CD4-positive, alpha-beta T cell treated with Interleukin-17A for 1 hour (primary cell): ENCODE measurements around the gene AZGP1.
"Not testable (repeated sequence)": the region's sequence is repeated elsewhere in the genome, so short reads cannot be mapped to it uniquely, and the experiment has no call there.

Experiments
- DNase-seq: peaks from one replicate; pipeline ENCODE4 v3.0.0-alpha.2; 2020

The AZGP1 gene

GRCh38 chr7:99975782-99976521 lies at the start of gene AZGP1:
Gene AZGP1 (minus strand): TSS chr7:99976031. CDS start chr7:99976020, 11 bp downstream.
- DNase-seq = no peak

DNA sequence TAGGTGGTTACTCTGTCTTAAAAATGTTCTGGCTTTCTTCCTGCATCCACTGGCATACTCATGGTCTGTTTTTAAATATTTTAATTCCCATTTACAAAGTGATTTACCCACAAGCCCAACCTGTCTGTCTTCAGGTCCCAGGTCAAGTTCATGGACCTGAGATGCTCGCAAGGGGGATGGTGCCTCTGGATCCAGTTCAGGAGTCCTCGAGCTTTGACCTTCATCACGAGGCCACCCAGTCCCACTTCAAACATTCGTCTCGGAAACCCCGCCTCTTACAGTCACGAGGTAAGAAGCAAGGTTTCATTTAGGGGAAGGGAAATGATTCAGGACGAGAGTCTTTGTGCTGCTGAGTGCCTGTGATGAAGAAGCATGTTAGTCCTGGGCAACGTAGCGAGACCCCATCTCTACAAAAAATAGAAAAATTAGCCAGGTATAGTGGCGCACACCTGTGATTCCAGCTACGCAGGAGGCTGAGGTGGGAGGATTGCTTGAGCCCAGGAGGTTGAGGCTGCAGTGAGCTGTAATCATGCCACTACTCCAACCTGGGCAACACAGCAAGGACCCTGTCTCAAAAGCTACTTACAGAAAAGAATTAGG lies 48.3 kb upstream of the AZGP1 start:
- no peak for DNase-seq

- DNase-seq = no peak
Measured at GRCh38 chr7:100023526-100023925, 47.7 kb upstream of the AZGP1 start.

DNA sequence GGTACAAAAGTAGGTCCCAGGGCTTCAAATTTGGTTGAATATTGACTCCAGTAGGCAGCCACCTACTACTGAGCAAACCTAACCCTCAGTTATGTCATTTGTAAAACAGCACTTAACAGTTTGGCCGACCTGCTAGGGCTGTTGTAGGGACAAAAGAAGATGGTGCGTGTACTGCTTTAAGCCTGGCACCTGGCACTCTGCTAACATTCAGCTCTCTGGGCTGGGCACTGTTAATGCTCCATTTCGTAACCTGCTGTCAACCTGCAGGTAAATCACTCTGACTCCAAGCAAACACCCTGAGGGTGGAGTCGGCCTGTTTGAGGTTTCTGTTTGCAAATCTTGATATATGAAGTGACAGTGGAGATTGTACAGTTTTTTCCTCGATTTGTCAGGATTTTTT lies 46.8 kb upstream of the AZGP1 start:
- no peak for DNase-seq

DNA sequence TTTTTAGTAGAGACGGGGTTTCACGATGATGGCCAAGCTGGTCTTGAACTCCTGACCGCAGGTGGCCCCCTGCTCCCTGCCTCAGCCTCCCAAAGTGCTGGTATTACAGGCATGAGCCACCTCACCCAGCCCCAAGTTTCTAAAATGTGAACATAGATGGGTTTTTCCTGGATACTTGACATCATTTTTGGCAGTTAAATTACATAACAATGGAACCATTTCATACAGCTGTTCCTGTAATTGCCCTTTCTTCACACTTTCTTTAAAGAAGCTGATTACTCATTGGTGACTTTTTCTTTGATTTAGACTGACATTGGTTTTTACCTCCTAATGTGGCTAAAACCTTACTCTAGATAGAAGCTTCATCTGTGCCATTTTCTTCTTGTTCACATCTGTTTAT lies 45.5 kb upstream of the AZGP1 start:
- no peak for DNase-seq

- no peak for DNase-seq
Measured at GRCh38 chr7:100019908-100020307, 44.1 kb upstream of the AZGP1 start.

DNA sequence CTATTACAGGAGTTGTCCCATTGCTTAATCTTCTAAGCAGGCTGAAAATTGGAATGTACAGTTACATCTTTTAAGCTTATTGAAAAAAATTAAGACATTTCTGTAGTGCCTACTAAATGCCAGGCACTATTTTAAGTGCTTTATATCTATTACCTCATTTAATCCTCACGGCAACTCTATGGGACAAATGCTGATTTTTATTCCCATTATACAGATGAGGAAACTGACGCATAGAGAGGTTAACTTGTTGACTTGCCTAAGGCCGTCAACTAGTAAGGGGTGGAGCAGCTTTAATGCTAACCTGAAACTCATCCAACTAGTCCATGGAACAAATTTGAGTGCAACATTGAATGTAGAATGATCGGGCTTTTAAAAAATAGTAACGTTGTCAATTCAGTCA lies 42.0 kb upstream of the AZGP1 start:
- no peak for DNase-seq

DNA sequence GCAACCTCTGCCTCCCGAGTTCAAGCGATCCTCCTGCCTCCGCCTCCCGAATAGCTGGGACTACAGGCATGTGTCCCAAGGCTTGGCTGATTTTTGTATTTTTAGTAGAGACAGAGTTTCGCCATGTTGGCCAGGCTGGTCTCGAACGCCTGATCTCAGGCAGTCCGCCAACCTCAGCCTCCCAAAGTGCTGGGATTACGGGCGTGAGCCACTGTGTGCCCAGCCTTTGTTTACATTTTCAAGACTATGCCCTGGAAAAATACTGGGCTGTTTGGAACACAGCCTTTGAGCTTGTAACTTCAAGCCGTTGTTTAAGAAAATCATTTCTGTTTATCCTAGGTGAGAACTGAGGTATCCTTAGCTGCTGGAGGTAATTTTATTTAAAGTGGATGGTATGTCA lies 41.5 kb upstream of the AZGP1 start:
- no peak for DNase-seq

- DNase-seq = peak; percentile 13
Measured at GRCh38 chr7:100016215-100016901, 40.5 kb upstream of the AZGP1 start.

- peak; percentile 90 for DNase-seq
Measured at GRCh38 chr7:100015232-100016214, 39.7 kb upstream of the AZGP1 start, which contains the start of gene ZKSCAN1. Gene ZKSCAN1 (plus strand): TSS chr7:100015596. CDS start chr7:100023507, 7,911 bp downstream.

- peak; percentile 14 for DNase-seq
Measured at GRCh38 chr7:100013328-100013676, 37.5 kb upstream of the AZGP1 start.

DNA sequence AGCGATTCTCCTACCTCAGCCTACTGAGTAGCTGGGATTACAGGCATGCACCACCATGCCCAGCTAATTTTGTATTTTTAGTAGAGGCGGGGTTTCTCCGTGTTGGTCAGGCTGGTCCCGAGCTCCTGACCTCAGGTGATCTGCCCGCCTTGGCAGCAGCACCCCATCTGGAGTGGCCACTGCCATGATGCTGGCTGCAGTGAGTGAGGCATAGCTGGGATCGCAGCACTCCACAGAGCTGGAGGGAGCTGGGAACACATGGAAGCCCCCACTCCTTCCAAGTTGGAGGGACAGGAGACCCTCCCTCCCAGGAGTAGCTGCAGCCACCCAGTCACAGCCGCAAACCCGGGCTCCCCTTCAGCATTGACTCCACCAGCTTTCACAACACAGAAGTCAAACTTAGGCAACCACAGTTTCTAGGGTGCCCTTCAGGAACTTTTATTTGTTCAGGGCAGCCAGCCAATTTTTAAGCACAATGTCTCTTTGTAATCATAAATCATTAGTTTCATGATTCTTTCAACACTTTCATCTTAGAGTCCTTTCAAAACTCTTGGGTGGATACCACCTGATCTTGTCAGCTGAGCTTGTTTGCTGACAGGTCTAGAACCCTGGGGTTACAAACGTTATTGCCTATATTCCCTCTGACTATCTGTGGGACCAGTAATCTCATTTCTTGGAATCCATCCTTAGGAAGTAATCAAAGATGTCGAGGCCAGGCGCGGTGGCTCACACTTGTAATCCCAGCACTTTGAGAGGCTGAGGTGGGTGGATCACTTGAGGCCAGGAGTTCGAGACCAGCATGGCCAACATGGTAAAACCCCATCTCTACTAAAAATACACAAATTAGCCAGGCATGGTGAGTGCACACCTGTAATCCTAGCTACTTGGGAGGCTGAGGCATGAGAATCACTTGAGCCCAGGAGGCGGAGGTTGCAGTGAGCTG lies 36.8 kb upstream of the AZGP1 start:
- DNase-seq = not testable (repeated sequence)

- no peak for DNase-seq
Measured at GRCh38 chr7:100011516-100011915, 35.7 kb upstream of the AZGP1 start.

- DNase-seq = no peak
Measured at GRCh38 chr7:100010901-100011300, 35.1 kb upstream of the AZGP1 start.

DNA sequence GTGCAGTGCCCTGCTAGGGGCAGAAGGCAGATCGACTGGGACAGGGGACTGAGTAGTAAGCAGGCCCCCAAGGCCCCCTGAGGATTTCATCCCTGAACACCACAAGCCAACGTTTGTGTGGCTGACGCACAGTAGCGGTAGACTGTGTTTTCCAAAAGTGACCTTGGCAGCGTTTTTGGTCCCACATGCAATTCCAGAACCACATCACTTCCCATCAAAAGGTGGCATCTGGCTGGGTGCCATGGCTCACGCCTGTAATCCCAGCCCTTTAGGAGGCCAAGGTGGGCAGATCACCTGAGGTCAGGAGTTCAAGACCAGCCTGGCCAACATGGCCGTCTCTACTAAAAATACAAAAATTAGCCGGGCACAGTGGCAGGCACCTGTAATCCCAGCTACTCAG lies 34.1 kb upstream of the AZGP1 start:
- DNase-seq = not testable (repeated sequence)

DNA sequence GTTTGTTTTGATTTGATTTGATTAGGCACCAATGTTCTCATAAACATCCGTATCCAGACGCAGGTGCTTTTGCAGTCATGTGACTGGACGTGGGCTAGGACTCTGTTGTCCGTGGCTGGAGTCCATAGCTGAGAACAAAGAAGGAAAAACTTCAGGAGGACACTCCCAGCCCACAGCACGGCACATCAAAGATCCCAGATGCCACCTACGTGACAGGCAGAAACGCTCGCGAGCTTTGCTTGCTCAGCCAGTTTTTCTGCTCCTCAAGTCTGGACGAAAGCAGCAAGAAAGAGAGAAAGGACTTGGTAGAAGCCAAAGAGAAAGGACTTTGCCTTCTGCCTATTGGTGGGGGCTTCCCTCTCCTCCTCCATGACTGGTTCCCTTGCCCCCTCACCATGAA lies 32.7 kb upstream of the AZGP1 start:
- DNase-seq = no peak

- DNase-seq = no peak
Measured at GRCh38 chr7:100007887-100008286, 32.1 kb upstream of the AZGP1 start.

DNA sequence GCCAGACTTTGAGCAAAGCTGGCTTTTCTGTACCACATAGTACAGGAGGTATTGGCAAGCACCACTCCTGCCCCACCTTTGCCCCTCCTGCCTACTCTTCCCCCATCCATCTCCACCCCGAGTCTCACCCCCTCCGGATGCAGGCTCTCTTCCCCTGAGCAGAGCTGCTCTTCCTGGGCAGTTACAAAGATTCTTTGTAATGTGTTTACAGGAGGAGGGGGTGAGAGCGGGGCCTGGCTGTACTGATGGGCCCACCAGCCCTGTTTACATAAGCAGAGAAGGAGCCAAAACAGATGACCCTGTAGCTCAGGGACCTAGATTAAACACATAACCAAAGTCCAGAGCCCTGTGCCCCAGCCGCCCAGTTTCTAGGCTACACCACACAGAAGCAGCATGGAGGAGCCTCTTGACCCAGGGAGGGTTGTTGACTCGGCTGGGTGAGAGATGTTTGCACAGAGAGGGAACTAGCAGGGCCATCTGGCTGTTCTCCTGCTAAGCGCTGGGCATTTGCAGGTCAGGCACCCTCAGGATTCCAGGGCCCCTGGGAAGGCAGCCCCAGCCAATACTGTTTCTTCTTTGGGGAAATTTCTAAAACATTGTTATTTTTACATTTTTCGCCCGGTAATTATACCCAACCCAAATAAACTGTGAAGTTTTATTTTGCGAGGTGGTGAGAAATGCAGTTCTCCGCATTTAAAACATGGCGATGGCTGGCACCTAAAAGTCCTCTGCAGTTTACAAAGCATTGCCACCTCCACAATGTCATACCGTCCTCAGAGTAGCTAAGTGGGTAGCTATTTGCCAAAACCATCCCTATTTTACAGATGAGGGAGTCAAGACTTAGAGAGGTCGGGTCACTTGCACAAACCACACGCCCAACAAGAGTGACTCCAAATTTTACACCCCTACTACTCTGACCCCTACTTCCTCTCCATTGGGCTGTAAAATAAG lies 28.2 kb upstream of the AZGP1 start:
- no peak for DNase-seq

DNA sequence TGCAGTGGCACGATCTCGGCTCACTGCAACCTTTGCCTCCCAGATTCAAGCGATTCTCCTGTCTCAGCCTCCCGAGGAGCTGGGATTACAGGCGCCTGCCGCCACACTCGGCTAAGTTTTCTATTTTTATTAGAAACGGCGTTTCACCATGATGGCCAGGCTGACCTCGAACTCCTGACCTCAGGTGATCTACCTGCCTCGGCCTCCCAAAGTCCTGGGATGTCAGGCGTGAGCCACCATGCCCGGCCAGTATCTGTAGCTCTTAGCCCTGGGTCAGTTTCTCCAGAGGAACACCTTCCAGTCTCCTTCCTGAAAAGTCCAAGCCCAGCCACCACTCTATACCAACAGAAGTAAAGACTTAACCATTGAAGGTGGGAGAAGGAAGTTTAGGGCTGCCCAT lies 24.4 kb upstream of the AZGP1 start:
- DNase-seq = no peak

- peak; percentile 84 for DNase-seq
Measured at GRCh38 chr7:99997545-99998137, 21.8 kb upstream of the AZGP1 start.
